Gastroesophageal sphincter (tissue), 4 donors: ENCODE measurements around the gene KLF13. TPM values are rescaled to one million over a fixed set of nuclear protein-coding genes. Genes with fewer than 3 reads are reported as not detected.

Experiments
- ATAC-seq: fragments of 150-250 bp; one replicate; pipeline ENCODE4 v1.9.1; 2016; ENCODE audit warnings: mild to moderate bottlenecking, moderate library complexity
- H3K27ac ChIP-seq, 4 donors: fragments of 200-600 bp; sonication (generic) in 3 of 4; 1 replicate in 3 of 4; 2 replicates in 1 of 4; pipeline ENCODE4 v1.5.1; 2016 to 2019
- H3K27me3 ChIP-seq: fragments of 200-600 bp; sonication (generic); one replicate; pipeline ENCODE4 v1.5.1; 2019
- H3K36me3 ChIP-seq, 2 donors: fragments of 200-600 bp; sonication (generic); one replicate each; pipeline ENCODE4 v1.5.1; 2019; ENCODE audit warnings: control low read depth in 1 of 2
- H3K4me1 ChIP-seq, 3 donors: fragments of 200-600 bp; sonication (generic); 1 replicate in 2 of 3; 2 replicates in 1 of 3; pipeline ENCODE4 v1.5.1; 2016 to 2019; ENCODE audit warnings: control low read depth in 2 of 3
- H3K4me3 ChIP-seq, 2 donors: fragments of 200-600 bp; sonication (generic); one replicate each; pipeline ENCODE4 v1.5.1; 2019; ENCODE audit warnings: mild to moderate bottlenecking in 1 of 2, moderate library complexity in 1 of 2
- H3K9me3 ChIP-seq, 3 donors: fragments of 200-600 bp; sonication (generic); one replicate each; pipeline ENCODE4 v1.5.1; 2017 to 2019; ENCODE audit warnings: control low read depth in 2 of 3
- CTCF ChIP-seq, 4 experiments: fragments of 200-600 bp in 2 of 4; fragments of 450-650 bp in 2 of 4; sonication (generic) in 1 of 4; IDR thresholded peaks; one replicate each; pipeline ENCODE4 v1.5.1; 2017 to 2019; ENCODE audit warnings: antibody characterized with exemption in 4 of 4, mild to moderate bottlenecking in 2 of 4, moderate library complexity in 2 of 4
- EP300 ChIP-seq: sonication (generic); formaldehyde crosslinking; IDR thresholded peaks from one replicate; pipeline ENCODE4 v1.6.1; 2017; ENCODE audit warnings: antibody characterized with exemption, mild to moderate bottlenecking
- POLR2A ChIP-seq, 2 donors: fragments of 450-650 bp; IDR thresholded peaks; one replicate each; pipeline ENCODE4 v1.6.1; 2017; ENCODE audit warnings: antibody characterized with exemption in 2 of 2, mild to moderate bottlenecking in 2 of 2, moderate library complexity in 1 of 2
- POLR2AphosphoS5 ChIP-seq: sonication (generic); formaldehyde crosslinking; IDR thresholded peaks from one replicate; pipeline ENCODE4 v1.6.1; 2017; ENCODE audit warnings: antibody characterized with exemption
- WGBS, 2 donors: methylation state at CpG; one replicate each; pipeline ENCODE4 v1.1.5; 2018; ENCODE audit warnings: low coverage in 1 of 2; 5-methylcytosine and 5-hydroxymethylcytosine counted together
- total RNA-seq, 4 donors: library from RNA; depleted of rRNA; stranded (reverse); fragments of >200 nt; gene quantifications; one replicate each; pipeline ENCODE4 v1.1.0, GENCODE V29; 2016

KLF13 gene
- total RNA-seq, 4 donors from 2014 or later = 49.7 to 106 (median 76.1) TPM

GRCh38 chr15:31397851-31398661, 71.4 kb downstream of the KLF13 start:
- Histone ChIP-seq H3K4me1 (peaks cover 0 to 37% (median 17%) of the 10 kb centered on the region in 3 donors), H3K4me3 (no peak overlapping the region), H3K9me3 (no peaks in the 10 kb centered on the region), H3K27me3 (no peaks in the 10 kb centered on the region), H3K36me3 (no peaks in the 10 kb centered on the region), H3K27ac (peak overlapping the region; percentile 62 to 85 (median 82))
- TF ChIP-seq CTCF (IDR thresholded peaks at IDR 0.05) = no peak
- TF ChIP-seq EP300 = no peak
- TF ChIP-seq POLR2AphosphoS5 = no peak
- TF ChIP-seq POLR2A (IDR thresholded peaks at IDR 0.05) = no peak
- ATAC-seq = no peak
- WGBS, 2 donors = 56 to 76% methylated on average over 5 to 7 of the region's 21 CpGs

- no peaks in the 10 kb centered on the region for H3K27me3 ChIP-seq
- no peaks in the 10 kb centered on the region for H3K36me3 ChIP-seq
- H3K4me1 ChIP-seq = peaks cover 0 to 32% (median 17%) of the 10 kb centered on the region in 3 donors
- ATAC-seq = no peak
- 100% methylated on average over 1 of the region's 10 CpGs; no CpG with 5 or more reads in 1 of the 2 donors for WGBS, 2 donors
- TF ChIP-seq EP300 (no peak), POLR2AphosphoS5 (no peak)
- H3K27ac ChIP-seq = peak overlapping the region in 2 of 4 donors; percentile 82 to 83
- no peaks in the 10 kb centered on the region for H3K9me3 ChIP-seq
- H3K4me3 ChIP-seq = no peak overlapping the region
Observed at GRCh38 chr15:31398677-31399301, 72.2 kb downstream of the KLF13 start.

GRCh38 chr15:31399544-31400171, 73.0 kb downstream of the KLF13 start:
- H3K27ac ChIP-seq = no peak overlapping the region

GRCh38 chr15:31400222-31400927, 73.7 kb downstream of the KLF13 start:
- H3K4me1 ChIP-seq = peaks cover 0 to 32% (median 17%) of the 10 kb centered on the region in 3 donors
- no peaks in the 10 kb centered on the region for H3K36me3 ChIP-seq
- WGBS, 2 donors = 94 to 96% methylated on average over 9 to 13 of the region's 13 CpGs
- no peaks in the 10 kb centered on the region for H3K27me3 ChIP-seq
- no peaks in the 10 kb centered on the region for H3K9me3 ChIP-seq
- H3K4me3 ChIP-seq = no peak overlapping the region
- no peak overlapping the region for H3K27ac ChIP-seq
- TF ChIP-seq EP300 (no peak), CTCF (IDR thresholded peaks at IDR 0.05) (no peak), POLR2AphosphoS5 (no peak), POLR2A (IDR thresholded peaks at IDR 0.05) (no peak)
- ATAC-seq = no peak

More at GRCh38 chr15:31399544-31400171, 73.0 kb downstream of the KLF13 start:
- no peak overlapping the region for H3K4me3 ChIP-seq
- 17% methylated on average over 1 of the region's 8 CpGs; no CpG with 5 or more reads in 1 of the 2 donors for WGBS, 2 donors
- peaks cover 0 to 32% (median 17%) of the 10 kb centered on the region in 3 donors for H3K4me1 ChIP-seq
- TF ChIP-seq POLR2A (IDR thresholded peaks at IDR 0.05) (no peak), CTCF (IDR thresholded peaks at IDR 0.05) (no peak), EP300 (no peak), POLR2AphosphoS5 (no peak)
- ATAC-seq = no peak
- H3K36me3 ChIP-seq = no peaks in the 10 kb centered on the region
- H3K9me3 ChIP-seq = no peaks in the 10 kb centered on the region
- H3K27me3 ChIP-seq = no peaks in the 10 kb centered on the region

GRCh38 chr15:31401282-31401681, 74.6 kb downstream of the KLF13 start:
- Histone ChIP-seq H3K4me1 (peaks cover 0 to 28% (median 17%) of the 10 kb centered on the region in 3 donors), H3K27me3 (no peaks in the 10 kb centered on the region), H3K9me3 (no peaks in the 10 kb centered on the region), H3K27ac (no peak overlapping the region), H3K36me3 (no peaks in the 10 kb centered on the region), H3K4me3 (no peak overlapping the region)
- no peak for ATAC-seq
- TF ChIP-seq EP300 (no peak), CTCF (IDR thresholded peaks at IDR 0.05) (no peak), POLR2AphosphoS5 (no peak), POLR2A (IDR thresholded peaks at IDR 0.05) (no peak)
- WGBS, 2 donors = 67% methylated on average over 3 of the region's 8 CpGs; no CpG with 5 or more reads in 1 of the 2 donors
